ENCODE measurements around the gene ZFYVE27.
A peak's percentile ranks its signal among the peaks of the same experiment; 100 is the strongest.

ZFYVE27 gene

DNA sequence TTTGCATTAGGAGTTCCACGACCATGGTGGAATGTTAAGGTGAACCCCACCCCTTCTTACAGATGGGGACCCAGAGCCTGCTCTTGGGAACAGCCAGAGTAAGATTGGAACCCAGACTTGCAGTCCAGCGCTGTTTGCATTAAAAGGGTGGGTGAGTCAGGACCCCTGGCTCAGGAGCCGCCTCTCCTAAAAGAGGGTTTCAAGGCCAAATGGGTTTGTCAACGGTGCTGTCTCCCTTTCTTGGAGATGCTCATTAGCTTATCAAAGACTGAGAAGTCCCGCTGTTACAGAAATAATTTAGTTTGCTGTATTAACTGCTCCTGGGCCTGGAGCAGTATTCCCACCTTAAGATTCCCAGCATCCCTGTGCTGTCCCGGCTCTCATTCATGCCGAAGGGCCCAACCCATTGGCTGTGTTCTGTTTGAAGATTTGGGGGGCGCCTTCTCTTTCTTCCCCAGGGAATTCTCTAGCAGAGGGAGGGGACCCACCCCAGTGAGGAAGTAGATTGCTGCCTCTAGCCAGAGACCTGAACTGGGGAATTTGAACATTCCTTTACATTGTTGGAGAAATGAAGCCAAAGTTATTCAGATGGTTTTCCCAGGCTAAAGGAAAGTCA lies 21.6 kb upstream of the ZFYVE27 start:
- no peak for DNase-seq

DNA sequence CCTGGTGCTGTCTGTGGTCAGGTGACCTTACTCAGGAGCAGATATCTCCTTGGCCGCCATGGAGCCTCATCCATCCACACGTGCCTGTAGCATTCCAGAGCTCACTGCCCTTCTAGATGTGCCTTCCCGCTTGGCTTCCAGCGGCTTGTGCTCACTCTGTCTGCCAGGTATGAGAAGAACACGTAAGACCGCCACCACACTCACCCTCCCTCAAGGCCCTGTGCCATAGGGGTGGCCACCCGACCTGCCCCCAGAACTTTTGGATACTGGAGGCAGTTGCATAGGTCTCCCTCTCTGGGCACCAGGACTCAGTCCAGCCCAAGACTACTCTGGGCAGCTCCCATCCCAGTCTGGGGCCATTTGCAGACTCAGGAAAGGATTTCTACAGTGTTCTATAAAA lies 19.3 kb upstream of the ZFYVE27 start:
- DNase-seq = no peak

DNA sequence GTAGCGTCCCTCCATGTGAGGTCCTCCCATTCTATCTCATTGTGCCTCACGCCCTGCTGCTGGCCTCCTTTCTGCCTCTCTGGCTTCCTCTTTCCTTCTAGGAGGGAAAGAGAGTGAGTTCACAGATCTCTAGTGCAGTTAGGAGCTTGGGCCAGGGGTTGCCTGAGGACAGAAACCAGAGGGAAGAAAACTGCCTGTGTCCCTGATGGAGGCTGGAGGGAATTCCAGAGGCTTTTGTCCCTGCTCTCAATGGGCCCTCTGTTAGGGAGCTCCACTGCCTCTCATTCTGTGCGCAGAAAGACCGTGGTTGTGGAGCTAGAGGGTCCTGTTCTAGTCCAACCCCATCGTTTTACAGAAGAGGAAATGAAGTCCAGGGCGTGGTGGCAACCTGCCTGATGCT lies 18.8 kb upstream of the ZFYVE27 start:
- DNase-seq = no peak

DNA sequence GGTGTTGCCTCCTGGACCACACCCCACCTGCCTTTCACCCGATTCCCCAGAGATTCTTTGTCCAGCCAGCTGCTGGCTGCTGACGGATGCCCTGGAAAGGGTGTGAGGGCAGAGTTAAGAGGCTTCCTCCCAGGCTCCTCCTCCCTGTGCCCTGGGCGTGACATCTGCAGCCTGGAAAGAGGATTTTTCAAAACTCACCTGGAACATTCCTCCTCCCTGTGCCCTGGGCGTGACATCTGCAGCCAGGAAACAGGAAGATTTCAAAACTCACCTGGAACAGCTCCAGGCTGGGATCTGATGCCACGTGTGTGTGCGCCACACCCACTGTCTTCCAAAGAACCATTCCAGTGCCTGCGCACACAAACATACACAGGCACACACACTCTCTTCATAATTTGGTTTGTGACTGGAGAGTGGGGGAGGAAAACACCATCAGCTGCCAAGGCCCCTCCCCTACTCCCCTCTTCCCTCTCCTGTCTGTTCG lies 18.2 kb upstream of the ZFYVE27 start:
- DNase-seq = no peak

DNA sequence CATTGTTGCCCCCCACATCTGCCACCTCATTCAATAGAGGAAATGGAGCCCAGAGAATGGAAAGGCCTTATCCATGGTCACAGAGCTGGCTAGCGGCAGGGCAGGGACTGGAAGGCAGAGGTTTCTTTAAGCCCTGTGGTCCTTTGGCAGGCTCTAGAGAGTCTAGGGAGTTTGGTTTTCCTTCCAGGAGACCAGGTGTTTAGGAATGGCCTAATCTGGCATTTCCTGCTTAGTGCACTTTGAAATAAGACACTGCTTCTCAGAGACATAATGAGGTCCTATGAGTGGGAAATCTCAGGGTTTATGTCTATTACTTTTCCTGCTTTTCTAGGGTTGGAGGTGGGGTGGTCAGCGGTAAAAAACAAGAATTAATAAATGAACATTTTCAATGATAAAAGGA lies 17.3 kb upstream of the ZFYVE27 start:
- no peak for DNase-seq

DNA sequence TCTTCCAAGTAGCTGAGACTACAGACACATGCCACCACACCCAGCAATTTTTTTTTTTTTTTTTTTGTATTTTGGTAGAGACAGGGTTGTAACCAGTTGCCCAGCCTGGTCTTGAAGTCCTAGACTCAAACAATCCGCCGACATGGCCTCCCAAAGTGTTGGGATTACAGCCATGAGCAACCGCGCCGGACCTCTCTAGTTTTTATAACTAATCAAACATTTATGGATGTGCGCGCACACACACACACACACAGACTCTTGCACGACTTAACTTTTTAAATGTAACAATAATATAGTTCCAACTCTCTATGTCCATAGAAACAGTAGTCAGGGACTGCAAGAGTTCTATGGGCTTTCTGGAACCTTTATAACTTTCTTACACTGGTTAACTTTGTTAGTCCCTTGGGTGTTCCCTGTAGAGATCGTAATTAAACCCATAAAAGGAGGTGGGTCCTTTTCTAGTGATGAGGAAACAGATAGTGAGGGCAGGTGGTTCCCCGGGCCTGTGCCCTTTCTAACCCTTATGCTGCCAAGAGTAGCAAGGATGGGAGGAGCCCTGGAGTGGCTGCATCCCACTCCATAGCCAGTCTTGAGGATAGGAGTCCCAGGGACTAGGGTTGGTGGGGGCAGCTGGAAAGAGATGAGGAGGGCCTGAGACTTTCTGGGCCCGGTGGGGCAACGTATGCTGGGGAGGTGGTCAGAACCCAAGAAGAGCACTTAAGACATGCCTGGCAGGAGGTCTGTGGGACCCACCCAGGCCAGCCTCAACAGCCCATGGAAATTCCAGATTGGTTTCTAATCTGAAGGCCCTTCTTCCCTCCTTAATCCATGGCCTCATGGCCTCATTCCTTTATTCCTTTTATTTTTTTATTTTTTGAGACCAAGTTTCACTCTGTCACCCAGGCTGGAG lies 14.8 kb upstream of the ZFYVE27 start:
- DNase-seq = no peak

DNA sequence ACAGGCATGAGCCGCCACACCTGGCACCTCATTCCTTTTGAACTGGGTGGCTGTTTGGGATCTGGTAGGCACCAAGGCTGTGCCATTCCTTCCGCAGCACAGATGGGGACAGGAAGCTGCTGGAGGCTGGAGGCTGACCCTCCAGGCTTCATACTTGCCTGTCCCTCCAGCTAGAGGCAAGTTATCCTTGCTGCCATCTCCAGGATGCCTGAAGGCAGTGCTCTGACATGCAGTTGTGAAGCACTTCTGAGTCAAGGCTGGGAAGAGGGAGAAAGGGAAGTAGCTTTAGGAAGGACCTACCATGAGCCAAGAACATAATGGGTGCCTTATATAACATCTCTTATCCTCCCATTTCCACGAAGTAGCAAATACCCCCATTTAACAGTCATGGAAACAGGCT lies 13.9 kb upstream of the ZFYVE27 start:
- no peak for DNase-seq

DNA sequence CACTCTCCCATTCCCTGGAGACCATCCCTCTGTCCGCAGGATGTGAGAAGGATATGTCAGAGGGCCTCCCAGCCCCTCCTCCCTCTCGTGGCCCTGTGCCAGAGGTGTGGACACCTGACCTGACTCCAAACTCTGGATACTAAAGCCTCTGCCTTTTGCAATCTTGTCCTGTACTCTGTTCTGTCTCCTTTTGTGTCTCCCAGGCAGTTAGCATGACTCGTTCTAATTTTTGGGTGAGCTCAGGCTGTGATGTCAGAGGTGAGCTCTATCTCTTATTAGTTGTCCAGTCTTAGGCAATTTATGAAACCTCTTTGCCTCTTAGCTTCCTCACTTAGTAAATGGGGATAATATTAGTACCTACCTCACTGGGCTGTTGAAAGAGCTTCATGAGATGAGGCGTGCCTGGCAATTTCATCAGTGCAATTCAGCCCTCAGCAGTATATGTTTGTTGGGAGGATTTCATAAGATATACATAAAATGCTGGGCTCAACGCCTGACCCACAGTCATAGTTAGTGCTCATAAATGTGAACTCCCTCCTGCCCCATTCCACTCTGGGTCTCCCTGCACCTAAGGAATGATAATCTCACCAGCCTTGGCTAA lies 12.5 kb upstream of the ZFYVE27 start:
- no peak for DNase-seq

DNA sequence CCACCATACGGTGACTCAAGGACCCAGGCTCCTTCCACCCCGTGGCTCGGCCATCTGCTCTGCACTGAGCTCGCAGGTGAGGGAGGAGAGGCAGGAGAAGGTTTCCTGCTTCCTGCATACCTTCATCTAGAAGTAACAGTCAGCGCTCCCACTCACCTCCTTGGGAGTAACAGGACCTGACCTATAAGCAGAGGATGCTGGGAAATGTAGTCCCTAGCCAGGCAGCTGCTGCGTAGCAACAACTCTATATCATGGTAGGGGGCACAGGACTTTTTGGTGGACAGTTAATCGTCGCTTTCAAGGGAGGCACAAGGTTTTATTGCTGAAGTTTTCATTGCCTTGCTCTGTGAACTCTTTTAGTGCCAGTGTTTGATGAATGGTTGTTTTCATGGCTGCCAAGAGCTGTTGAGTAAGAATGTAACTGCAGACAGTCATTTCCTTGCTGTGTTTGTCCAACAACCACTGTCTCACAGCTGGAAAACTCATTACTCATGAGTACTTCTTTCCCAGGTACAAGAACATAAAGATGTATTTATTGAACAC lies 10.2 kb upstream of the ZFYVE27 start:
- no peak for DNase-seq

DNA sequence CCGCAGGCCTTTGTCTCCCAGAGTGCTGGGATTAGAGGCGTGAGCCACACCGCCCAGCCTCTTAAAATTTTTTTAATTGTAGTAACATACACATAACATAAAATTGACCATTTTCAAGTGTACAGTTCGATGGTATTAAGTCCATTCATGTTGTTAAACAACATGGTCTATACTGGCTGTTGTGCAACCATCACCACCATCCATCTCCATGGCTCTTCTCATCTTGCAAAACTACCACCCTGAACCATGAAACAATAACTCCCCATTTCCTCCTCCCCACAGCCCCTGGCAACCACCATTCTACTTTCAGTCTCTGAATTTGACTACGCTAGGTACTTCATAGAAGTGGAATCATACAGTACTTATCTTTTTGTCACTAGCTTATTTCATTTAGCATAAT lies 7.9 kb upstream of the ZFYVE27 start:
- no peak for DNase-seq

DNA sequence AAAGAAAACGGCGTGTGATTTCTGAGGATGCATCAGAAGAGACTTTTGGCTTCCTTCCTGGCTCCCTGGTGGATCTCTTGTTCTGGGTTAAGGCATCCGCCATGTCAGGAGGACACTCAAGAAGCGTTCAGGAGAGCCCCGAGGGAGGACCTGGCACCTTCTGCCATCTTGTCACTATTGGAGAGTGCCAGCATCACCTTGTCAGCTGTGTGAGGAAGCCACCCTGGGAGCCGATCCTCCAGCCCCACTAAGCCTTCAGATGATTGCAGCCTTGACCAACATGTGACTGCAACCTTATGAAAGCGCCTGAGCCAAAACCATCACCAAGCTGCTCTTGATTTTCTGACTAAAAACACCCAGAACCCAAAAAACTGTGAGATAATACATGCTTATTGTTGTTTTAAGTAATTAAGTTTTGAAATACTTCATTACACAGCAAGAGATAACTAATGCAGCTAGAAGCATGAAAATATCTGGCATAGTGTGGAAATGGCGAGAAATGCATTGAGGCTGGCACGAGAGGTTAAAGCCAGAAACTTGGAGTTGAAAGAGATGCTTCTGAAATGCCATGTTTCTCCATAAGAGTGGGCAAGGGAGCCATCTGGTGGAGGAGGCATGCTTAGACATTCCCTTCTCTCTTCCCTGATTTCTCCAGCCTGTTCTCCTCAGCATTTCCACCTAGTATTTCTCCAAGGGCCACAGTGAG lies 5.4 kb upstream of the ZFYVE27 start:
- peak in 3 of 4 experiments; percentile 9 to 30 (median 23) for DNase-seq

DNA sequence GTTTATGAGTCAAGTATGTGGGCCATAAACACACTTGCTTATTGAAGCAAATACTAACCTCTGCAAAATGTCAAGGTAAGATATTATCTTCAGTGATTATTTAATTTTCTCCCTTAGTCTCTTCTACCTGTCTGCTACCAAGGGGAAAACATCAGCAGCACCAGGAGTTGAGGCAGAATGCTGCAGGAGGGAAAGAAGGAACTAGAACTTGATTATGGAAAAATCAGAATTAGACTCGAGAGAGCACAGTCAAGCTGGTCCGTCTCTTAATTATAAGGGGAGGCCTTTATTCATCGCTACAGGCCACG lies 4.9 kb upstream of the ZFYVE27 start:
- DNase-seq = no peak

DNA sequence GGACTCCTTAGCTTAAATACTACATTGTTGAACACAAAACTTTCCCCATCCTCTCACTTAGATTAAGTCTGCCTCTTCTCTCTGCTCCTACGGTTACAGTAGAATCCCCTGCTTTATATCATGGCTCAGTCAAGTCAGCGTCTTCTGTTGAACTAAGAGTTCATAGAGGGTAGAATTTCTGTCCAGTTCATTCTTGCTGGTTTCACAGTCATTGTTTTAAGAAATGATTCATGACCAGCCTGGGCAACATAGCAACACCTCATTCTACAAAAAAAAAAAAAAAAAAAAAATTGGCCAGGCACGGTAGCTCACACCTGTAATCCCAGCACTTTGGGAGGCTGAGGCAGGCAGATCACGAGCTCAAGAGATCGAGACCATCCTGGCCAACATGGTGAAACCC lies 3.7 kb upstream of the ZFYVE27 start:
- DNase-seq = no peak

DNA sequence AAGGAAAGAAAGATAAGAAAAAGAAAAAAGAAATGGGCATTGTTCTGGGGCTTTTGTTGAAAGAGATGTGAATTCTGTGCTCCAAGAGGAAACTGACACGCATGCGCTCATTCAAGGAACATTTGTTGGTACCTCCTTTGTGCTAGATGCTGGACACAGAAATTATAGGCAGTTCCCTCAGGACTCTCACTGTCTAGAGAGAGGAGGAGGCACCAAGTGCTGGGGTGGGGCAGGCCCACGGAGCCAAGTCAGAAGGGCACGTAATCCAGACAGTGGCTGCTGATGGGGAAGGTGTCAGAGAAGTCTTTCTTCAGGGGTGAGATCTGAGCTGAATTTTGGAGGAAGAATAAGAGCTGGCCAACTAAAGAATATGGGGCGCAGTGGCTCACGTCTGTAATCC lies 2.9 kb upstream of the ZFYVE27 start:
- DNase-seq = no peak

DNA sequence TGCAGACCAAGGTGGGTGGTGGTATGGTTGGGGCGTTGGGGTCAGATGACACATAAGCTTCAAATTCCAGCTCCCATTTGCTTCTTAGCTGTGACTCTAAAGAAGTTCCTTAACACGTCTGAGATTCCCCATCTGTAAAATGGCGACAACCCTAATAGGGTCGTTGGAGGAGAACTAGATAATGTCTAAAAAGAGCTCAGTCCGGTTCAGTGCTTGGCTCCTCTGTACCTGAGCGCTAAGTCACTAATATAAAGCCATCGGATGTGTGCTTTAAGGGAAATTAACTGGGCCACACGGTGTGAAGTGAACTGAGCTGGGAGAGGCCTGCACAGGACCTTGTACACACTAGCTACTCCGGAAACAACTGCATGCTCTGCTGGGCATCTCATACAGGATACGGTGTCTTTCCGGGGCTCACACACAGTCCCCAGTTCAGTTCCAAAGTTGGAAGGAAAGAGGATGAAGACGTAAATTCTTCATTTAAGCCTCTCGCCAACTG lies 476 bp upstream of the ZFYVE27 start:
- no peak for DNase-seq

DNA sequence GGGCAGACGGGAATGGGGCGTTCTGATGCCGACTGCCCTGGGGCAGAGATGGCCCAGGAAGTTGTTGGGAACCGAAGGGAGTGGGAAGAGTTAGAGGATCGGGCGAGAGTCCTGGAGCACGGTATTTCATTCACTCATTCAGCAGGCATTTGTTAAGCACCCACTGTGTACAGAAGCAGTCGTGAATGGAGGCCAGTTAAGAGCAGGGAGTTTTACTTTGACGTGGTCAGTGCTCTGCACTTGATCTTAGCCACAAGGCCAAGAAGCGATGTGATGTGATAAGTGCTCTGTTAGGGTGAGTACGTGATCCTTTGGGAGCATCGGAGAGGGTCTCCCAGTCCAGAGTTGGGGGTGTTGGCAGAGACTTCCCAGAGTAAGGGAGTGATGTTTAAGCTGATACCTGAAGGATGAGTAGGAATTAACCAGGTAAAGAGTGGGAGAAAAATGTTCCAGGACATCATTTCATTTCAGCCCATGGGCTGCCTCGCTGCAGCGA lies 890 bp downstream of the ZFYVE27 start:
- no peak for DNase-seq

DNA sequence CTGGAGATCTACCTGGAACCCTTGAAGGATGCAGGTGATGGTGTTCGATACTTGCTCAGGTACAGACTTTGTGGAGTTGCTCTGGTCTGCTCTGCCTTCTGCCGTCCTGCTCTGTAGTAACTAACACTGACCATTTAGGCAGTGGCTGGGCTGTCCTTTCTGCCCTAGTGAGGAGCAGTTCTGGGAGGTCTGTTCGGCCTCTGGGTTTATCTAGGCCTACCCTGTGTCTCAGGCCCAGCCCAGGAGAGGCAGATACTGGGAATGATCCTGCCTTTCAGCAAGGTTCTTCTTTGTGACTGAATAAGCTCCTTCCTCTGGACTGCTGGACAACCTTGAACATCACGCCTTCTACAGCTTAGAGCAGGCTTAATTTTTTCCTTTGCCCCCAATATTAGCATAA lies 1.7 kb downstream of the ZFYVE27 start:
- DNase-seq = no peak

DNA sequence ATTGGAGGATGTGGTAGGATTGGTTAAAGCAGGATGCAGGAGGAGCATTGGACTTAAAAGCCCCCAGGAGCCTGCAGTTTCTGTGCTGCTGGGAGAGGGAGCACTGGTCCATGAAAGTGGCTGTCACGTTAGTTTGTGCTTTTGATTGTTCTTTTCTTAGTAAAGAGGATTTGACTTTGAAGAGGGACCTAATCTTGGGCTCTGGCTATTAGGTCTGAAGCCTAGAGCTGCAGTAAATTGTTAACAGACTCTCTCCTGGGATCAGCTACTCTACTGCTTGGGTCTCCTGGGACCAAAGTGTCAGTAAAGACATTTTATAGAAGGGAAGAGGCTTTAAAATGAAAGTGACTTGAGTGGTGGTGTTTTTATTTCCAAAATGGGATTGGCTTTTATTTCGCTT lies 3.7 kb downstream of the ZFYVE27 start:
- DNase-seq = no peak

DNA sequence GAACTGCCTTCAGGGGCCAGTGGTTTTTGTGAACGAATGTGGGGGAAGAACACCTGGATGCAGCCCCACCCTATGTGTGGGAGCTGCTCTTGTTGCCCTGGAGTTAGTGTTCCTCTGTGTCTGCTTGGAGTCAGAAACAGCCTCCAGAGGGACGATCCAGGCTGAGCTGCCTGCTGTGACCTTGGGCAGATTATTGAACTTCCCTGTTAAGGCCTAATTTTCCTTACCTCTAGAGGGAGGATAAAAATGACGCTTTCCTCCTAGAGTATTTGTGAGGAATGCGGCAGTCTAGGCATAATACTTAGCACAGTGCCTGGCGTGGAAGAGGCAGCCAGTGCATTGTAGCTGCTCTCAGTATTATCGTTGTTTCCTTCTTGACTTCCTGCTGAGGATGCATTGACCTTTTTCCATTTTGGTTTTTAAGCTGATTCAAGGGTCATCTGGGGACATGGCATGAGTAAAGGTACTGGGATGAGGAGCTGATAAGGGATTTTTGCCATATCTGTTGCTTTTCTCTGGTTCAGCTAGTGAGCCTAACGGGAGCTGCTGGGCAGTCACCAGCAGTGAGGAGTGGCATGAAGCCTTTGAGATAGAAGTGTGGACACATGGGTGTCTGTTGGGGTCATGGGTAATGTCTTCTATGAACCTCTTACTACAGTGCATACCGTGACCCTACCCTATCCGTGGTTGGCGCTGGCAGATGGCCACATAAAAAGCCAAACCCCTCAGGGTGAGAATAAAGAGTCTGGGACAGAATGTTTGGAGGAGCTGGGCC lies 6.4 kb downstream of the ZFYVE27 start:
- DNase-seq = no peak

DNA sequence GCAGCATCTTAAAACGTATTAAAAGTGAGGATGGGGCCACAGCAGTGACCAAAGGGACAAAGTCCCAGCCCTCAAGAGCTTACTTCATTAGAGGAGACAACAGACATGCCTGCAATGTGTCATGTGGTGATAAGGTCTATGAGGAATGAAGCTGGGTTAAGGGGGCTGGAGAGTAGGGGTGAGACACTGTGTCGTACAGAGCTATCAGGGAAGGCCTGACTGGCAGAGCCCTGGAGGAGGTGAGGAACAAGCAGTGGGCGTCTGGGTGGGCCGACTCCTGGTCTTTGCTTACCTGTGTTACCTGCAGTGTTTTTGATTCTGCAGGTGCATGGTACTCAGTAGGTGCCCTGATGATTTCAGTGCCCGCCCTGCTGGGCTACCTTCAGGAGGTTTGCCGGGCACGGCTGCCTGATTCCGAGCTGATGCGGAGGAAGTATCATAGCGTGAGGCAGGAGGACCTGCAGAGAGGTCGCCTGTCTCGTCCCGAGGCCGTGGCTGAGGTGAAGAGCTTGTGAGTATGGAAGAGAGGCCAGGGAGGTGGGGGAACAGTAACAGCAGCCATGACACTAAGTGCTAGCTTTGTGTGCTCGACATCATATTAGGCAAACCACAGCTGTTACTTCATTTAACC lies 7.6 kb downstream of the ZFYVE27 start:
- DNase-seq = no peak

DNA sequence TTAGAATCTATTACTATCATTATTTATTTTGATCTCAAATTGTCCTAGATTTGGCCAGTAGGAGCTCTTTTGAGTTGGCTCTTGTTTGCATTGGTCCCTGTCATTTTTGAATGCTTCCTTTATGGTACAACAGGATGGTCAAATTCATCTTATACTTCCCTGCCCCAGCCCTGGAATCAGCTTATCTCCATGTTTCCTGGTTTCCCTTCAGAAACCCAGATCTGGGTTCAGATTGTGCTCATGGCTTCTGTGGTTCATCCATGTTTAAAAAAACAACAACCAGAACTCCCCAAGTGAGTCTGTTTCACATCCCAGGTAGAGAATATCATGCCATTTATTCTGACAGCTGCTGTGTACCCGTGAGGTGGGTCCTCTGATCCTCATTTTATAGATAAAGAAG lies 10.6 kb downstream of the ZFYVE27 start:
- DNase-seq = no peak

DNA sequence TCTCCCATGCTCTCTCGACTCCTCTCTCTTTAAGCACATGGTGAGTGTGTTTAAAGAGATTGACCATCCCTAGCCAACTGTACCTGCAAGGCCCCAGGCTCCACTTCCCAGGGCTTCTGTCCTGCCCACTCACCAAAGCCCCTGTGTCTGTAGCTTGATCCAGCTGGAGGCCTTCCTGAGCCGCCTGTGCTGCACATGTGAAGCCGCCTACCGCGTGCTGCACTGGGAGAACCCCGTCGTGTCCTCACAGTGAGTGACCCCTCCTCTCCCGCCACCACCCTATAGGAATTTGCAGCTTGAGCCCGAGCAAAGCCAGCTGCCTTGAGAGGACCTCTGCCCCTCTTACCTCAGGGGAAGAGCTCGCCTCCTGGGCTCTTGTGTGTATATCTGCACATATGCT lies 11.2 kb downstream of the ZFYVE27 start:
- no peak for DNase-seq
